GM21515 (cell line): ENCODE results near the gene MEI1.

Source experiments
- ATAC-seq: cut with Tn5 transposase; IDR thresholded peaks from one replicate; pipeline ENCODE4 v1.9.1; 2021; ENCODE audit not compliant: unreplicated experiment

MEI1 gene

GRCh38 chr22:41838842-41839618, 139.7 kb downstream of the MEI1 start:
- no peak for ATAC-seq

- ATAC-seq, result no peak
Measured at GRCh38 chr22:41840216-41840615, 140.9 kb downstream of the MEI1 start.

DNA sequence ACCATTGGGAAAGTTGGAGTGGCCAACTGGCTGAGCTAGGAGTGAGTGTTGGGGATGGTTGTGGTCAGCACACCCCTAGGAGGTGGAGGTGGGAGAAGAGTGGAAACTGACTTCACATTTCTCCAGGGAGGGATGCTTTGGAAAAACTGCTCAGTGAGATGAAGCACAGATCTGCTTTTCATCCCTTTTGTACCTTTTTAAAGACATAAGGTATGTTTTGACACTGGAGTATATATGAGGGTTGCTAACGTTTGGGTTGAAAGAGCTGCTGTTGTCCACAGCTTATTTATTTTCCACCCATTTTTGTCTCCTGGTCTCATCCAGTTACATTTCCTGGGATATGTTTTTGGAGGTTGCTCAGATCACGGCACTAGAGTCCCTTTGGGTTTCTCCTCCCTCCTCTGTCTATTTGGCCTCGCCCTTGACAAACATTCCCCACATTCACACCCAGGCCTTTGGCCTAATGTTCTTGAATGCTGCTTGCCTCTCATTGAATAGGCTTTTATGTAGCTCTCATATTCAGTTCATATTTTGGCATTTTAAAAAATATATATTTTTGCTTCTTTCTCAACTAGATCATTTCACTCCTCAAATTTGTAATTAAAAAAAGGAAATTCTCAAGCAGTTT, 141.9 kb downstream of the MEI1 start:
- no peak for ATAC-seq

- ATAC-seq, result no peak
Measured at GRCh38 chr22:41842996-41843970, 144.0 kb downstream of the MEI1 start.

DNA sequence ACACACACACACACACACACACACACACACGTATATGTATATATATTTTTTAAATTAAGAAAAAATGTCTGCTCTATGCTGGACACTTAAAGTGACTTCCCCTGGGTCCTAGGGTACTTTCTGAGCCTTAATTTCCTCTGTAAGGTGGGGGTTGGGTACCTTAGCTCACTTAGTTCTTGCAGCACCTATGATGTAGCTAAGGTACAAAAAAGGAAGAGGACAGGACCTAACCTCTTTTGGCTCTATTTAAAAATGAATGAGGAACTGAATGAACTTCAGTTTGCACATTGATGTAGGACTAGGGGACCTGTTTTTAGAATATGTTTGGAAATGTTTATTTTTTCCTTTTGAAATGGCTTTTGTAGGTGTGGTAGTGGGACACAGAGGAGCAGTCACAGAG, 144.7 kb downstream of the MEI1 start:
- ATAC-seq, result no peak

GRCh38 chr22:41844513-41844912, 145.2 kb downstream of the MEI1 start:
- no peak for ATAC-seq

DNA sequence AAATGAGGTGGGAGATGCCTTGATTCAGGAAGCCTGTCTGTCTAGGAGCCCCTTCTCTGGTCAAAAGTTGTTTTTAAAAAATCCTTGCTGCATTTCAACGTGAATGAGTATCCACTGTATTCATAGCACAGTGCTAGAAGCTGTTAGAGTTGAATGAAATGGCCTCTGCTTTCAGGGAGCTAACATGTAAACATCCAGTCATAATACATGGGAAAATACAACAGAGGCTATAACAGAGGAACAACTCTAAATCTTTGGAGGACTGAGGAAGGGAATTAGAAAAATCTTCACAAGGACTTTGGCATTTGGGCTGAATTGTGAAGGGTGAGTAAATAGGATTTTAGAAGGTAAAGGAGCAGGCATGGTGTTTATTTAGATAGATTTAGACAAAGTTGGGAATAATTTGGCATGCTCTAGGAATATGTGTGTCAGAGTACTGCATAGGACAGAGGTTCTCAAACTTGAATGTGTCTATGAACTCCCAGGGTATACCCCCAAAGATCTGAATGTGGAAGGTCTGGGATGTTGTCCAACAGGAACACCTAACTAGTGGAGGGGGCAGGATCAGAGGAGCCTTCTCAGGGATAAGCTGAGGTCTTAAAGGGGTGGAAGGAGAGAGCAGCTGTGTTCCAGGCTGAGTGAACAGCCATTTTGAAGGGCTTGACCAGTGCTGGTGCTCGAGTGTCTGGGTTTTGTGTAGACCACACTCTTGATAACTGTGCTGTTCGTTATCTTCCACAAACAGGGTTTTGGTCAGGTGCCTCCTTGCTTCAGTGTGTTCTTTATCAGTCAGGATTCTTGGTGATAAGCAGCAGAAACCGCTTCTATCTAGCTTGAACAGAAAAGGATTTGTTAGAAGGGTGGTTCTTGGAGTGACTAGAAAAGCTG, 146.3 kb downstream of the MEI1 start:
- no peak for ATAC-seq

GRCh38 chr22:41846268-41846987, 147.1 kb downstream of the MEI1 start:
- ATAC-seq, result no peak

GRCh38 chr22:41847300-41847699, 148.0 kb downstream of the MEI1 start:
- no peak for ATAC-seq

GRCh38 chr22:41848468-41848867, 149.2 kb downstream of the MEI1 start:
- no peak for ATAC-seq
